Astrocyte (in vitro differentiated cells and primary cell): ENCODE results near the gene CD209. TPM values are rescaled to one million over a fixed set of nuclear protein-coding genes. Genes with fewer than 3 reads are reported as not detected.

Experiments
- DNase-seq: peaks from one replicate; pipeline ENCODE4 v3.0.0-alpha.2; 2010; ENCODE audit warnings: low read depth
- FAIRE-seq: peaks from 2 replicates; lab custom pipeline; 2011; peaks lifted over from hg19 to GRCh38; lab: Jason Lieb, UNC
- H2AFZ ChIP-seq: 2 replicates; pipeline ENCODE4 v1.6.0; 2012; ENCODE audit warnings: low read depth, low read length, inconsistent platforms
- H3K27ac ChIP-seq: 2 replicates; pipeline ENCODE4 v1.5.1; 2011; ENCODE audit warnings: low read depth, low read length, inconsistent platforms
- H3K27me3 ChIP-seq: 2 replicates; pipeline ENCODE4 v1.6.0; 2011; ENCODE audit warnings: low read length, inconsistent platforms; ENCODE audit not compliant: insufficient read depth
- H3K36me3 ChIP-seq: 2 replicates; pipeline ENCODE4 v1.5.1; 2011; ENCODE audit warnings: low read length, inconsistent platforms; ENCODE audit not compliant: insufficient read depth
- H3K4me1 ChIP-seq: 2 replicates; pipeline ENCODE4 v1.5.1; 2011; ENCODE audit warnings: low read length, inconsistent platforms; ENCODE audit not compliant: insufficient read depth
- H3K4me2 ChIP-seq: 2 replicates; pipeline ENCODE4 v1.6.0; 2012; ENCODE audit warnings: low read length, inconsistent platforms
- H3K4me3 ChIP-seq: 2 replicates; pipeline ENCODE4 v1.5.1; 2011; ENCODE audit warnings: low read depth, mild to moderate bottlenecking, low read length, inconsistent platforms; ENCODE audit not compliant: insufficient read depth
- H3K79me2 ChIP-seq: 2 replicates; pipeline ENCODE4 v1.6.0; 2012; ENCODE audit warnings: mild to moderate bottlenecking, low read length, inconsistent platforms; ENCODE audit not compliant: insufficient read depth
- H3K9ac ChIP-seq: 2 replicates; pipeline ENCODE4 v1.6.0; 2012; ENCODE audit warnings: mild to moderate bottlenecking, low read length, inconsistent platforms
- H3K9me3 ChIP-seq: 2 replicates; pipeline ENCODE4 v1.5.1; 2012; ENCODE audit warnings: low read depth, mild to moderate bottlenecking, low read length, inconsistent platforms; ENCODE audit not compliant: insufficient read depth
- H4K20me1 ChIP-seq: 2 replicates; pipeline ENCODE4 v1.6.0; 2012; ENCODE audit warnings: low read length, inconsistent platforms; ENCODE audit not compliant: insufficient read depth
- H3K27ac Mint-ChIP-seq: one replicate; pipeline ENCODE4 v1.8.0; 2021; ENCODE audit warnings: mild to moderate bottlenecking, mixed read lengths; ENCODE audit not compliant: unreplicated experiment
- H3K27me3 Mint-ChIP-seq: one replicate; pipeline ENCODE4 v1.8.0; 2021; ENCODE audit warnings: low read depth, mixed read lengths; ENCODE audit not compliant: unreplicated experiment
- H3K36me3 Mint-ChIP-seq: one replicate; pipeline ENCODE4 v1.8.0; 2021; ENCODE audit warnings: low read depth, mixed read lengths; ENCODE audit not compliant: unreplicated experiment
- H3K4me1 Mint-ChIP-seq: one replicate; pipeline ENCODE4 v1.8.0; 2021; ENCODE audit warnings: low read depth, mixed read lengths; ENCODE audit not compliant: unreplicated experiment
- H3K4me3 Mint-ChIP-seq: one replicate; pipeline ENCODE4 v1.8.0; 2021; ENCODE audit warnings: mild to moderate bottlenecking, moderate library complexity, mixed read lengths; ENCODE audit not compliant: unreplicated experiment
- H3K9me3 Mint-ChIP-seq: one replicate; pipeline ENCODE4 v1.8.0; 2021; ENCODE audit warnings: mild to moderate bottlenecking, mixed read lengths; ENCODE audit not compliant: unreplicated experiment
- CTCF ChIP-seq: IDR thresholded peaks from 2 replicates; pipeline ENCODE4 v1.5.1; 2011; ENCODE audit warnings: low read depth, mild to moderate bottlenecking, inconsistent platforms, low read length, moderate library complexity; ENCODE audit not compliant: insufficient read depth
- EZH2 ChIP-seq: IDR thresholded peaks from 2 replicates; pipeline ENCODE4 v1.6.1; 2012; ENCODE audit warnings: mild to moderate bottlenecking, low read length, inconsistent platforms; ENCODE audit not compliant: insufficient read depth
- total RNA-seq: library from RNA; stranded (reverse); gene quantifications from 2 replicates; pipeline ENCODE4 v1.2.1, GENCODE V29; 2021

The CD209 gene
- total RNA-seq, 1 donor from 2014 or later = not detected

- peaks cover 3% of the 10 kb centered on the region for H3K9me3 Mint-ChIP-seq
- H3K79me2 ChIP-seq = no peaks in the 10 kb centered on the region
- peaks cover 2% of the 10 kb centered on the region for H3K27me3 ChIP-seq
- H3K27ac ChIP-seq = no peak overlapping the region
- H3K27ac Mint-ChIP-seq = no peak overlapping the region
- H3K9me3 ChIP-seq = no peaks in the 10 kb centered on the region
- no peak overlapping the region for H3K4me2 ChIP-seq
- FAIRE-seq (no peak), DNase-seq (no peak)
- H3K36me3 Mint-ChIP-seq = peaks cover 3% of the 10 kb centered on the region
- peaks cover 62% of the 10 kb centered on the region for H3K27me3 Mint-ChIP-seq
- no peaks in the 10 kb centered on the region for H4K20me1 ChIP-seq
- TF ChIP-seq CTCF (no peak), EZH2 (no peak)
- no peaks in the 10 kb centered on the region for H3K4me1 ChIP-seq
- no peak overlapping the region for H3K9ac ChIP-seq
- H3K4me3 ChIP-seq = no peak overlapping the region
- H2AFZ ChIP-seq = no peak overlapping the region
- H3K4me1 Mint-ChIP-seq = no peaks in the 10 kb centered on the region
- H3K4me3 Mint-ChIP-seq = no peak overlapping the region
- no peaks in the 10 kb centered on the region for H3K36me3 ChIP-seq
Observed at GRCh38 chr19:7744199-7744786, 3.0 kb downstream of the CD209 start.

GRCh38 chr19:7743425-7743841, 3.9 kb downstream of the CD209 start:
- H3K27me3 Mint-ChIP-seq = peaks cover 64% of the 10 kb centered on the region

More at GRCh38 chr19:7743425-7743841, 3.9 kb downstream of the CD209 start:
- no peaks in the 10 kb centered on the region for H3K4me1 Mint-ChIP-seq
- Histone ChIP-seq H3K4me2 (no peak overlapping the region), H3K27me3 (peaks cover 2% of the 10 kb centered on the region), H3K36me3 (no peaks in the 10 kb centered on the region), H3K27ac (no peak overlapping the region), H3K4me3 (no peak overlapping the region), H3K9me3 (no peaks in the 10 kb centered on the region), H3K79me2 (no peaks in the 10 kb centered on the region), H2AFZ (no peak overlapping the region), H3K4me1 (no peaks in the 10 kb centered on the region), H3K9ac (no peak overlapping the region), H4K20me1 (no peaks in the 10 kb centered on the region)
- peaks cover 3% of the 10 kb centered on the region for H3K36me3 Mint-ChIP-seq
- H3K4me3 Mint-ChIP-seq = no peak overlapping the region
- FAIRE-seq (no peak), DNase-seq (no peak)
- TF ChIP-seq EZH2 (no peak), CTCF (no peak)
- no peak overlapping the region for H3K27ac Mint-ChIP-seq
- peaks cover 3% of the 10 kb centered on the region for H3K9me3 Mint-ChIP-seq
